Gastrocnemius medialis (tissue), 4 donors: ENCODE results near the gene THADA.

Experiments used
- POLR2A ChIP-seq, 2 donors: fragments of 450-650 bp; IDR thresholded peaks; one replicate each; pipeline ENCODE4 v1.6.1; 2017; ENCODE audit warnings: antibody characterized with exemption in 2 of 2, mild to moderate bottlenecking in 2 of 2, moderate library complexity in 2 of 2
- TF ChIP-seq, protein P1 (sequence below), 5 experiments: fragments of 450-650 bp in 3 of 5; fragments of 200-600 bp in 2 of 5; sonication (generic) in 2 of 5; IDR thresholded peaks in 4 of 5; conservative IDR thresholded peaks in 1 of 5; 1 replicate in 4 of 5; 2 replicates in 1 of 5; pipeline ENCODE4 v1.5.1; 2016 to 2019; ENCODE audit warnings: antibody characterized with exemption in 5 of 5, mild to moderate bottlenecking in 3 of 5, moderate library complexity in 3 of 5

DNA sequence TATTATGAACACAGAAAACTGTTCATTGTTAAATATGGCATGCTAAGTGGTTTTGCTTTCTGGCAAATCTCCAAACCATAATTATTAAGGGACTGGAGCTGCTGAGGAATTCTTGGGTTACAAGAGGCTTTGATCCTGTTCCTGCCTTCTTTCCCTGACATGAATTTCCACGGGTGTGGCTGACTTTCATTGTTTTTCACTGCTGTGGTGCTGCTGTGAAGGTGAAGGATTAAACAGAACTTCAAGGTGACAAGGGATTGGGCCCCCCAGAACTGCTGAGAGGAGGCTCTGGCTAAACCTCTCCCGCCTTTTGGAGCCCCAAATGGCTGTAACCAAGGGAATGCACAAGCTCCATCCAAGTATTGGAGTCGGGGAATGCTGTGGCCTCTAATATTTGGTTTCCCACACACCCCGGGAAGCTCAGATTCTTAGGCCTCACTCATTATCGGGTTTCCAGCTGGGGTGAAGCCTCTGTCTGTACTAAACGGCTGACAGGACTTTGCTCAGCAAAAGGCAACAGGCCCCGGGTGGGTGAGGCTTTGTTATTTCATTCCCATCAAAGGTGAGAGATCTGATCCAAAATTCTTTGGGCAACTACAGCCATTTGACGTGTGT lies 340.4 kb downstream of the THADA start:
- TF ChIP-seq, protein P1, sequence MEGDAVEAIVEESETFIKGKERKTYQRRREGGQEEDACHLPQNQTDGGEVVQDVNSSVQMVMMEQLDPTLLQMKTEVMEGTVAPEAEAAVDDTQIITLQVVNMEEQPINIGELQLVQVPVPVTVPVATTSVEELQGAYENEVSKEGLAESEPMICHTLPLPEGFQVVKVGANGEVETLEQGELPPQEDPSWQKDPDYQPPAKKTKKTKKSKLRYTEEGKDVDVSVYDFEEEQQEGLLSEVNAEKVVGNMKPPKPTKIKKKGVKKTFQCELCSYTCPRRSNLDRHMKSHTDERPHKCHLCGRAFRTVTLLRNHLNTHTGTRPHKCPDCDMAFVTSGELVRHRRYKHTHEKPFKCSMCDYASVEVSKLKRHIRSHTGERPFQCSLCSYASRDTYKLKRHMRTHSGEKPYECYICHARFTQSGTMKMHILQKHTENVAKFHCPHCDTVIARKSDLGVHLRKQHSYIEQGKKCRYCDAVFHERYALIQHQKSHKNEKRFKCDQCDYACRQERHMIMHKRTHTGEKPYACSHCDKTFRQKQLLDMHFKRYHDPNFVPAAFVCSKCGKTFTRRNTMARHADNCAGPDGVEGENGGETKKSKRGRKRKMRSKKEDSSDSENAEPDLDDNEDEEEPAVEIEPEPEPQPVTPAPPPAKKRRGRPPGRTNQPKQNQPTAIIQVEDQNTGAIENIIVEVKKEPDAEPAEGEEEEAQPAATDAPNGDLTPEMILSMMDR (IDR thresholded peaks at IDR 0.05 in 4 of 5, conservative IDR thresholded peaks at IDR 0.05 in 1 of 5), result no peak
- no peak for TF ChIP-seq POLR2A (IDR thresholded peaks at IDR 0.05)
